Kidney capillary endothelial cell (primary cell): ENCODE measurements around the gene ITPRID2.
A peak's percentile ranks its signal among the peaks of the same experiment; 100 is the strongest.

Experiments used
- DNase-seq: peaks from one replicate; pipeline ENCODE4 v3.0.0-alpha.2; 2018; ENCODE audit warnings: low spot score

Gene ITPRID2

DNA sequence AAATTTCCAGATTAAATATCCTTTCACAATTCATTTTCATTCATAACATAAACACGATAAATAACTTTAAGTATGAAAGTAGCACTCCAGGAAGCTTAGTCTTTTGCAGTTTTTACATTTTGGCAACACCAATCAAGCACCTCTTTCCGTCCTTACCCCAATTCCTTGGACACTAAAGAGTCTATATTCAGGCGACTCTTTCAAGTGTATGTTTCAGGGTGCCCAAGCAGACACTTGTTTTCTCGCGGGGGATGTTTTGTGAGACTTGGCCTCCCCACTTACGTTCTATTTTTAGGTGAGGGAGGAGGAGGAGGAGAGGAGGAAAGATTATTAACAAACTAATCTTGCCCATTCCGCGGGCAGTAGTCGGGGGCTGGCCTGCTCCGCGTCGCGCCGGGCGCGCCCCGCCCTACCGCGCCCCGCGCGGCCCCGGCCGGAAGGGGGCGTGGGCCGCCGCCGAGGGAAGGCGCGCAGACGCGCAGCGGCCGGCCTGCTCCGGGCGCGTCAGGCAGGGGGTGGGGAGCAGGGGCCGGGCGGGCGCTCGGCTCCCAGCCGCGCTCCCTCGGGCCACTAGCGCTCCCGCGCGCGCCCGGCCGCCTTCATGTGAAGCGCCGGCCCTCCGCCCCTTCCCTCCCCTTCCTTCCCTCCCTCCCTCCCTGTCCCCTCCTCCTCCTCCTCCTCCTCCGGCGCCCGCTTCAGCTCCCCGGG, at the start of gene ITPRID2:
Gene ITPRID2 (plus strand): TSS at position 473 of the 708 bp plus-strand sequence. CDS start 337 bp downstream, outside the sequence.
- peak; percentile 83 for DNase-seq

DNA sequence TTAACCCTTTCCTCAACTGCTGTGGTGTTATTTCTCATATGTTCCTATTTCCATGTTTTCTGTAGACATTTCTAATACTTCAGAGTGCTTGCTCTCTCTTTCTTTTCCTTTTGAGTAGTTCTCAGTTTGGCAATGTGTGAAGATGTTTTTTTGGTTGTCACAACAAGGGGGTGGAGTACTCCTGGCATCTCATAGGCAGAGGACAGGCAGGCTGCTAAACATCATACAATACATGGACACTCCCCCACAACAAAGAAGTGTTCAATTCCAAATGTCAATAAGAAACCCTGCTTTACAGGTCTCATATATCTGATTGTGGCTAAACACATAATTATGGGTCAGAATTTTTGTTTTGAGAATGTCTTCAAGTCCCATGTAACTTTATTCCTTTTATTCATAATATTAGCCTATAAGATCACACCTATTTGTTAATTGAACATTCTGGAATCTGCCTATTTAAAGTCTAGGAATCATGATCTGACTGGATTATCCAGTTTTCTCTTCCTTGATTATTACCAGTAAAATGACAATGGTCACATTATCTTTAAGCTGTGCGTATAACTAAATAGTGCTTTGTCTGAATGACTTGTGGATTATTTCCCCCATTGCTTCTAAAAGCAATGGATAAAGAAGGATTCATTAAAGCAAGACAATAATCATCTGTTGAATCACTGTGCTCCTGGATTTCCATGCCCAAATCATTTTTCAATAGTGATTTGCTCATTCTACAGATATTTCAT, 46.8 kb upstream of the ITPRID2 start:
- DNase-seq = no peak

DNA sequence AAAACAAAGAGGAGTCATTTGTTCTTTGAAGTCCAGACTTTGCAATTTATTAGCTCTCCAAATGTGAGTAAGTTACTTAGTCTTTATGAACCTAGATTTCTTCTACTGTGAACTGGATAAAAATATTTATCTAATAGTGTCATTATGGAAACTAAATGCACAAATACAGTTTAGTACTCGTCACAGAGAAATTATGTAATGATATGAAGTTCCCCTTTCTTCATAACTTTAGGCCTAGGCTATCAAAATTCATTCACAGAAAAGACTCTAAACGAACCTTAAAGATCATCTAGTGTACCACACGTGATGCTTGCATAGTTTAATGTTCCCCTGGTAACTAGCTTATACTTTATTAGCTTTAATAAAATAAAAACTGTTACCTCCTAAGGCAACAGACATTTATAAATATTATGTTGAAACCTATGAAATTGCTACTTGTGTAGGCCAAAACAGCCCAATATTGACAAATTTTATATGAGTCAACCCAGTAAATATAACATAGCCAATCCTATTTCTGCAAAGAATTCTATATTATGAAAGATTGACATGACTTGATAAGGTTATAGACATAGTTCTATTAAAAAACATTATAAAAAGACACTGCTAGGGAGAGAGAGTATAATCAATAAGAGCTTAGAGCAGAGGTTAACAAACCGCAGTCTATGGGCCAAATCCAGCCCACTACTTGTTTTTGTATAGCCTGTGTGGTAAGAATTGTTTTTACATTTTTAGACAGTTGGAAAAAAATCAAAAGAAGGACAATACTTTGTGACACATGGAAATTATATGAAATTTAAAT, 44.9 kb upstream of the ITPRID2 start:
- no peak for DNase-seq

DNA sequence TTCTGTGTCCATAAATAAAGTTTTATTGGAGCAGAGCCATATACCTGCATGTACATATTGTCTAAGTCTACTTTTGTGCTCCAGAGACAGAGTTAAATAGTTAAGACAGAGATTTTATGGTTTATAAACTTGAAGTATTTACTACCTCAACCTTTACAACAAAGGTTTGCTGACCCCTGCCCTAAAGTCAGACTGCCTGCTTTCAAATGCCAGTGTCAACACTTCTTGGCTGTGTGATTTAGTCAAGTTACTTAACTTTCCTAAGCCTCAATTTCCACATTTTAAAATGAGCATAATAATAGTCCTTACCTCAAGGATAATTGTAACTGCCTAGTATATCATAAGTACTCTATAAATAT, 44.4 kb upstream of the ITPRID2 start:
- no peak for DNase-seq

DNA sequence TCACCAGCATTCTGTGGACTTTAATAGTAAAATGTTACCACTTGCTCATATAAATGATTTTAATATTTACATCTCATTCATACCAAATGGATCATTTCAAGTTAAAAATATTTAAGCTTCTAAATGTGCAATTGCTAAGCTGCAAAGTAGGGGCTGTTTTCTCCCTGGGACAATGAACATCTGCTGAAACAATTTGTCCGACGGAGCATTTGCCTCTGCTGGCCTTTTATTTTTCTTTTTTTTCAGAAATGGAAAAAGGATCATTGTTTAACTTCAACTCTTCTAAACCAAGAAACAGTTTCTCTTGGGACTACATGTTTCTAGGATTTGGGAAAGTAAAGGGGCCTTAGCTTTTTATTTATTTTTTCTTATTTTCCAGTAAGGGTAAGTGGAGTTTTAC, 43.8 kb upstream of the ITPRID2 start:
- no peak for DNase-seq

DNA sequence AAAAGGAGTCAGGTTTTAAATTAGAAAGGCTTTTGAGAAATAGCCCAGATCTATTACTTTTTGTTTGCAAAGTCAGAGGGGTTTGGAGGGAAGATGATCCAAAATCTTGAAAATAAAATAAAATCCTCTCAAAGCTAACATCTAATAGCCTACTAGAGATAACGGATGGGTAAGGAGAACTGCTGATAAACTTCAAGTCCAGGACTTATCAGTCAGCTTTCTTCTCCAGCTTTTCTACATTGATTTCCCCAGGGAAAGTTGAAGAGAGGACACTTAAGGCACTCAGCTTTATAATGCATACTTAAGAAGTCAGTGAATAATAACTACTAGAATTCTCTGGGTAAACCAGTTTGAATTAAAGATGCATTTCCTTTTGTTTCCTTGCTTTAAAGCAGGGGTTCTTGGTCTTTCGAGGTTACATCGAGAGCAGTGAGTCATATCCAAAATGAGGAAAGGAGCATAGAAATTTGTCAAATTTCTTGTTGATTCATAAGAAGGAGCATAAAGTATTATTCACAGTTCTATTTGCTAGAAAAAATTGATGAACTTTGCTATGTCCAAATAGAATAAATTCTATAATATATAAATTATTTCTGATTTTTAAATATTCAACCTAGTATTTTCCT, 43.2 kb upstream of the ITPRID2 start:
- no peak for DNase-seq

DNA sequence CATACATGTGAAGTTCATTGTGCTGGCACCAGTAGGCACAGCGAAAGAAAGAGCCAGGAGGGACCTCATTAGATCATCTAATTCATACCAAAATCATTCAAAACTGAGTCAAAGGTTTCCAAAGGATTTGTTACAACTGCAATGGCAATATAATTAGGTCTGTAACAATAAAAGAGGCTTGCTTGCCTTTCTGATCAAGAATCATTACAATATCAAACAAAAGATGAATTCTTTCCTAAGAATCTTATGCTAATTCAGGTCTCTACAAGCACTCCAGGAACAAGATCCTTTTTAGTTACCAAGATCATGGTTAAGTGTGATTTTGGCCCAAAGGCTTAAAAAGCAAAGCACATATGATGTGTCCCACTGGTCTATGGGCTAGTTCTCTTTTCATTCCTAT, 41.9 kb upstream of the ITPRID2 start:
- DNase-seq = no peak

DNA sequence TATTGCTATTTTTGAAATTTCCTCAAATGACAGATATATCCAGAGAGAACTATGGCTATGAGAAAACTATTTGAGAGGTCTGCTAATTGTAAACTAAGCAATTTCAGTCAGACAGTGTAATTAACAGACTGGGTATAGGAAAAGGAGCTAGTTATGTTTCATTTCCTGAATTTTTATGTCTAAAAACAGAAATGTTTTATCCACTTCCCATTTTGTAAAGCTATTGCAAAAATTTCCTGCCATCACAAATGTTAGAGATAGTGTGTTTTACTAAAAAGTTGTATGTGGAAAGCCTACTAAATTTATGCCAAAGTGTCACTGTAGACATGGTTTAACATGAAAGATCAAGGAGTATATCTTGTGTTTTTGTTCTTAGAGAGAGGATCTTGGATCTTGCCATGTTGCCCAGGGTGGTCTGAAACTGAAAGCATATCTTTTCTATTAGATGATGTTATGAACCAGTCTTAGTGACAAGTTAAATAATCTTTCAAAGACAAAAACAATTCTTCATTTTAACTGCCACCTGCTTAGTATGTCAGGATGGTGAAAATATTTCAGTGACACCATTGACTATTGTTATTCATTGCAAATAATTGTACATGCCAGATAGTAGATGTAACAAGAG, 40.5 kb upstream of the ITPRID2 start:
- DNase-seq = no peak

DNA sequence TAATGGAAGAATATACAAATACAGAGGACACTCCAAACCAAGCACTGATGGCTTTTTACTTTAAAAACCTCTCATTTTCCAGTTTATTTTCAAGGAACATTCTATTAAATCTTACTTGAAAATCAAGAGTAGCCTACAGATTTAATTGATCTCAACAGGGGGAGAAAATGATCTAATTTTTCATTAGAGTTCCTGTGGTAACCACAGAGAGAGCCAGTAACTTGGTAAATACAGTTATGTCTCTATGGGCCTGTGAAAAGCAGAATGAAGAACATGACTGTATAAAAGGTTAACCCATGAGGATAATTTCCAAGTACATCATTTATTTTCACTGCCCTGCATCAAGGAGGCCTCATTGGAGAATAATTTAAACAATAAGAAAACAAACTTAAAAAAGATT, 39.8 kb upstream of the ITPRID2 start:
- DNase-seq = no peak

DNA sequence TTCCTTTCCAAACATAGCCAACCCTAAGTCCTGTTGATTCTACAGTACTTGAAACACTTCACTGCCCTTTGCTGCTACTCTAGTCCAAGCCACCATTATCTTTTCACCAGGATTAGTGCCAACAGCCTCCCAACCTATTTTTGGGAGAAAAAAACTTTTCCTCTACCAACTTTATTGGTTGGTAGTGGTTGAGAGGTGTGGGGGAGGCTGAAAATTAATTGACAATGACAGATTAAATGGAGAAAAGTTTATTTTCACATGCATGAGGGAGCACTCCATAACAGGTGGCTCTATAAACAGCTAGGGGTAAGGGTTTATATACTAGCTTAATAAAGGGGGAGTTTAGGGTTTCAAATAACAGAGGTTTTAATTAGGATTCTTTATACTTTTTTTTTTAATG, 37.8 kb upstream of the ITPRID2 start:
- no peak for DNase-seq

DNA sequence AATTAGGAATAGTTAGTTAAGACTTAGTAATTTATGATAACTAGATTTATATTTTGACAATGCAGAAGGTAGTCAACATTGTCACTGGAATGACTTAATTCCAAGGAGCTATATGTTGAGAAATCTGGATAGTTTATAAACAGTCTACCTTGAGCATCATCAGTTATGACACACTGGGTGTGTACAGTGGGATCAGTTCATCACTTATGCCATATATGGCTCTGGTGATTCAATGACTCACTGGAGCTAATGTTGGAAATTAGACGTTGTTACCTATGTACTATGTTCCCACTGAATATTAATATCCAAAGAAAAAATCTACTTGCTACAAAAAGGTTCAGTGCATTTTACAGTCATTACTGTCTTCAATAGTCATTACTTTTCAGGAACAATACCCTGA, 34.0 kb upstream of the ITPRID2 start:
- DNase-seq = no peak

DNA sequence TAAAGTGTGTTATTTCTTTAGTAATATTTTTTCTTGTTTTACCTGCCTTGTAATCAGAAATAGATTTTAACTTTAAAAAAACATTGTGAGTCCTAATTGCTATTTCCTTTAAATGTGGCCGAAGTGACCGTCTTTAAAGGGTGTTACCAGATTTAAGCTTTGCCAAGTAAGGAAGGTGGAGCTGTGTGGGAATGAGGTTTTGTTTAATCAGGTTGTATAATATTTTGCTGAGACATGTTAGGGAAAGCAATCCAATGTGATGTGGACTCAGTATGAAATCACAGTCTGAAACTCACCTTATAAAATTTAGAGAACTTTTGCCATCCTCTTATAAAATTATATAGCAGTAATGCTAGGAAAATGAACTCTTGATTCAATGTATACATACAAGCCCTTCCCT, 32.9 kb upstream of the ITPRID2 start:
- DNase-seq = no peak

DNA sequence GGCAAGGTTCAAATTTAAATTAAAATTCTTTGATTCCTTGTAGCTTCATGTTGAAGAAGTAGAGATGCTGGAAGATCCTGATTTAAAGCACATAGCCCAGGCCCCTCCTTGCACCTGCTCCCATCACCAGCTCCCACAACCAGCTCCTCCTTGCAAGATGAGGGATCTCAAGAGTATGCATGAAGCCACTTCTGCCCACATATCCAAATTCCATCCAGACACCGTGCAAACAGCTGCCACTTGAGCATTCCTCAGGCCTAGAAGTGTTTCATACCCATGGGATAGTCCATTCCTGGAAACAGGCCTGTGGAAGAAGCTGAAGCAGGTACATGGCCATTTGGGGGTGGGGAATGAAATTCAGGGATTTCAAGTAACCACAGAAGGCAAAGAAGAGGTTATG, 32.4 kb upstream of the ITPRID2 start:
- DNase-seq = no peak

DNA sequence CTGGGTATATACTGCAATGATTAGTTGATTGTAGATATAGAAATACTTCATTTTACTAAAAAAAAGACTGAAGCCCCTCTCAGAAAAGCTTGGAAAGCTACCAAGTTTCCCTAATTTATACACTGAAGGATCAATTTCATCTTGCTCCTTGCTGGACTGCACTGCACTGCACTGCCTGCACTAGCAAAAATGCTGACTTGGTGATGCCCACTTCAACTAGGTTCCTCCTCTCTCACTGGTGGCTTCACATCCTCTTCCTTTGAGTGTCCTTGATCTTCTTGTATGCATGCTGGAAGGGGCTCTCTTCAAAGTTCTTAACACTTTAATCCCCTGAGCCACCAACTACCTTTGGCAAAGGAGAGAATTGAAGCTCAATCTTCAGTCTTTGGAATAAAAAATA, 31.7 kb upstream of the ITPRID2 start:
- no peak for DNase-seq

DNA sequence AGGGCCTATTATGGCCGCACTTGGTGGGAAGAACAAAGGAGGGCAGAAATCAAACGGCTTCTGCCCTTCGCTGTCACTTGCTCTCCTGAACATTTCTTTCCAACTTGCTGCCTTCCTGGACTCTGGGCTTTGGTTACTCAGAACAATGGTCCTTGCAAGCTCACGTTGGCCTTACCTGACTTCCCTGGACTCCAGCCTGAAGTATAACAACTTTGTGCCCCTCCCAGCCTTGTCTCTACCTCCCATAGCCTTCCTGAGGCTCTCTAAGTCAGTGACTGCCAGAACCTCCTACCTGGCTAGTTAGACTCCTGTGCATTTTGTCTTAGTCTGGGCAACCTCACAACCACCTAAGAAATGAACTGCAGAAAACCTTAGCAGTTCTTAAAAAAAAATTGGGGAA, 30.2 kb upstream of the ITPRID2 start:
- no peak for DNase-seq

DNA sequence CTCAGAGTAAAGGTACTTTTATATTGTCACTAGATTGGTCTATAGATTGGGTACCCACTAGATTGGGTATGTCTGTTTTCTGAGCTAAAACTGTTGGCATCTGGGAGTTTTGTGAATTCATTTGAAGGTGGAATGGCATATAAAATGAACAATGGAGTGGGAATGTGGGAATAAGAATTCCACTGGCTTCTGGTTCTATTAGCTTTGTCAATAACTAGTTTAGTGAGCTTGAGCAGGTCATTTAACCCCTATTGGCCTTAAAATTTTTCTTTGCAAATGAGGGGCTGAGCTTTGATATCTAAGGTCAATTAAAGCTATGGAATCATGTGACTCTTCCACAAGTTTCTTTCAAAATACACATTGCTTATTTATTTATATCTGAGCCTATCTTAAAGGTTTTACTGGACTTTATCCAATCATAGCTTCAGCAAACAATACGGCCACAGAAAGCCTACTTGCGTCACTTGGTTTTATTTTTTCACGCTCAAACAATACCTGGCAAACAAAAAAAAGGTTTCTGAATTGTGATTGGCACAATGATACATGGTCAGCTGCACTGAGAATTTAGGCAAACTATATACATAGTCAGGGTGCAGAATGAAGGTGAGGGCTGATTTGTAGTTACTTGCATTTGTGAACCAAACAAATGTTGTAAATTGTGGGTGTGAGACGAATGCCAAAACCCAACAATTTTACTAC, 28.8 kb upstream of the ITPRID2 start:
- DNase-seq = no peak

DNA sequence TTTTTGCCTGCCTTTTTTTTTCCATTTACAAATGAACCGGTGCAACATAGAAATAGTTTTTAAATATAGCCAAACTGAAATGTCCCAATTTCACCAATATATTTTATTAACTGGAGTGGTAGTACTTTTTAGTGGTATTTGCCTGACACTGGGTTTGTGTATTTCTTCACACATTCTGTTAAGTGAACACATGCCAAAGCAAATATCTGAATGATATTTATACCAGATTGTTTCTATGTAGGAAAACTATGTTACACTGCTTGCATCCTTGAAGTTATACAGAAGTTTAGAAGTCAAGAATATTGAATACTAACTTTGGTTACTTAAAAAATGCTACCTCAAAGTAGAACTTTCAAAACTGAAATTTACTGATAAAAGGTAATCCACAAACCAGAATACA, 19.4 kb upstream of the ITPRID2 start:
- DNase-seq = no peak

DNA sequence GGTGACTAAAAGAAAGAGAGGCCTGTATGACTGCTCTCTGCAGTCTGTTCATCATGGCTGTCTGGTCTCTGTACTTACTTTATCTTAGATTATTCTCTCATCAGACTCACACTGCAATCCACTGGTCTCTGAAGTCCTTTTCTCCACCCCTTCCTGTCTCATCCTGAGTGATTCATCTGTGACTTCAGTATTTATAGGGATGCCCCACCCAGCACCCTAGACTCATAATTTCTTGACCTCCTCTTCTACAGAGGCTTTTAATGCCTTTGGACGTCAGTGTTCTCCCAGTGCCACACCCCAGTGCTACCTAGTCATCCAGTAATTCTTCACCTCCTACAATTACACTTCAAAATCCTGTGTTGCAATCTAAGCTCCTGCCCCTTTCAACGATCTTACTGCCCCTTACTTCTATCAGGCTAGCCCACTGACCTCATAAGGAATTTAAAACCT, 14.9 kb upstream of the ITPRID2 start:
- peak; percentile 46 for DNase-seq

DNA sequence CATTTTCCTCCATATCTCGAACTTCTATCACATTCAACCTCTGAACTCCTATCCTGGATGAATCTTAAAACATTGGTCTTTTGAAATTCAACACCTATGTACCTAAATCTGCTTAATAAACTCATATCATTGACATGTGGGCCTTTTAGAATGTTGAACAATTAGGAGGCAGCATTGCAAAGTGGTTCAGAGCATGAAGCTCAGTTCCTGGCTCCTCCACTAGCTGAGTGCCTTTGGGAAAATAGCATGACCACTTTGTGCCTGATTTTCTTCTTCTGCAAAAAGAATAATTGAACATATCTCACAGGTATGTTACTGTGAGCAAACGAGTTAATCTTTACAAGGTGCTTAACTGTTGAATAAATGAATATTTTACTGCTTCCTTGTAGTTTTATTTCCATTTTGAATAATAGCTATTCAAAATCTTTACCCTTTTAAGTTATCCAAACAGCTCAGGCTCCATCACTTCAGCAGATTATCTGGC, 14.3 kb upstream of the ITPRID2 start:
- no peak for DNase-seq

DNA sequence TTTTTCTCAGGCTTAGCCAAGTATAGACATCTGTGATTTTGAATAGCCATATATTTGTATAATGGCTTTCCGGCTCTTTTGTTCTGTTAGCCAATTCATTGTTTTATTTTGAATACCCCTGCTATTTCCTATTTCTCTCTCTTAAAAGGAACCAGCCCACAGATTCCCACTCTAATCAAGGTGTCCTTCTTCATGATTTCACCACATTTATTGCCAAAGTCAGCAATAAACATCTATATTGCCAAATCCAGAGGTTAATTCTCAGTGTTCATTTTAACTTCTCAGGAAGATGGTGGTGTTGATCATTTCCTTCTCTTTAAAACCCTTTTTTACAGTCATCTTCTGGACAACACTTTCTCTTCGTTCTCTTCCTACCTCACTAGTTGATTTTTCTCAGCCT, 13.1 kb upstream of the ITPRID2 start:
- DNase-seq = no peak

DNA sequence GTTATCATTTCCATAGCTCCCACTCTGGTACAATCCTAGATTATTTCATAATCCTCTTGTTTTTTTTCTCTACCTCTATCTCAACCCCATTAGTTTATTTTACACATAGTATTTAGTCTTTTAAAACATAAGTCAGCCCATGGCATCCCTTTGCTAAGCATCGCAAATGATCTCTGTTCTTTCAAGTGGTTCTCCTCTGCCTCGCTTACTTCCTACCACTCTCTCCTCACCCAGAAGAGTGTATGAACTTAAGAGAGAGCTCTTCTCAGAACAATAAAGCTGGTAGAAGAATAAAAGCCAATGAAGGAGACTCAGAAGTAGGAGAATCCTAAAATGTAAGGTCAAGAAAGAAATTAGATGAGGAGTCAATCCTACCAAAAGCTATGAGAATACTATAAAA, 12.2 kb upstream of the ITPRID2 start:
- DNase-seq = no peak
